Astrocyte (in vitro differentiated cells and primary cell): ENCODE measurements around the gene PLEKHG5.
"Not testable (repeated sequence)": the region's sequence is repeated elsewhere in the genome, so short reads cannot be mapped to it uniquely, and the experiment has no call there.

Source experiments
- CTCF ChIP-seq: IDR thresholded peaks from 2 replicates; pipeline ENCODE4 v1.5.1; 2011; ENCODE audit warnings: low read depth, mild to moderate bottlenecking, inconsistent platforms, low read length, moderate library complexity; ENCODE audit not compliant: insufficient read depth
- EZH2 ChIP-seq: IDR thresholded peaks from 2 replicates; pipeline ENCODE4 v1.6.1; 2012; ENCODE audit warnings: mild to moderate bottlenecking, low read length, inconsistent platforms; ENCODE audit not compliant: insufficient read depth

DNA sequence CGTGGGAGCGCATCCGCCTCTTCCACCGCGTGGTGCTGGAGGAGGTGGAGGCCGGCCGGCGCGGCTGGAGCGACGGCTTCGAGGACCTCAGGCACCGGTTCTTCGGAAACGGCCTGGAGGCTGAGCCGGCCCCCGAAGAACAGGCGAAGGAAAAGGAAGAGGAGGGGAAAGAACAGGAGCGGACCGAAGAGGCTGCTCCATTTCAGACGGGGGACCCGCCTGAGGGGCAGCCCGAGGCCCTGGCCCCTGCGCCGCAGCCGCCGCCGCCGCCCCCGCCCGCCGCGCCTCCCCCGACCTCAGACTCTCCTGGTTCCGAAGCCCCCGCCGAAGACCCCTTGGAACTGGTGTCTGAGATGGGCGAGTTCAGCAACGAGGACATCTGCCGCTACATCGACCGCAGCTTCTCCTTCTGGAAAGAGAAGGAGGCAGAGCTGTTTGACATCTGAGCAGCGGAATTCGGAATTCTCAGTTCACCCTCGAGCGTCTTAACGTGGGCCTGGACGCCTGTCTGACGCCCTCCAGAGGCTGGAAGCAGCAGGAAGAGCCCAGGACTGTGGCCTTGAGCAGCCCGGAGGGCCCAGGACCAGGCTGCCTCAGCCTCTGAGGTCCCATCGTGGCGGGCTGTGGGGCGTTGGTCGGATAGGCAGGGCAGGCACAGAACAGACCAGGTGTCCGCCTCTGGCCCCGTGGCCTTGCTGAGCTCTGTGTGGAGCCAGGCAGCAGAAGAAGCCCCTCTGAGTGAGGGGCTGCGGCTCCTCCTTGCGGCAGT, 35.5 kb downstream of the PLEKHG5 start:
- not testable (repeated sequence) for TF ChIP-seq CTCF, EZH2
